DMS 273 (cell line): ENCODE measurements around the gene BAIAP2L1.
A peak's percentile ranks its signal among the peaks of the same experiment; 100 is the strongest.

Experiments
- DNase-seq: peaks from one replicate; lab custom pipeline; 2025; ENCODE audit not compliant: unreplicated experiment; lab: John Stamatoyannopoulos, UW

BAIAP2L1 gene

DNA sequence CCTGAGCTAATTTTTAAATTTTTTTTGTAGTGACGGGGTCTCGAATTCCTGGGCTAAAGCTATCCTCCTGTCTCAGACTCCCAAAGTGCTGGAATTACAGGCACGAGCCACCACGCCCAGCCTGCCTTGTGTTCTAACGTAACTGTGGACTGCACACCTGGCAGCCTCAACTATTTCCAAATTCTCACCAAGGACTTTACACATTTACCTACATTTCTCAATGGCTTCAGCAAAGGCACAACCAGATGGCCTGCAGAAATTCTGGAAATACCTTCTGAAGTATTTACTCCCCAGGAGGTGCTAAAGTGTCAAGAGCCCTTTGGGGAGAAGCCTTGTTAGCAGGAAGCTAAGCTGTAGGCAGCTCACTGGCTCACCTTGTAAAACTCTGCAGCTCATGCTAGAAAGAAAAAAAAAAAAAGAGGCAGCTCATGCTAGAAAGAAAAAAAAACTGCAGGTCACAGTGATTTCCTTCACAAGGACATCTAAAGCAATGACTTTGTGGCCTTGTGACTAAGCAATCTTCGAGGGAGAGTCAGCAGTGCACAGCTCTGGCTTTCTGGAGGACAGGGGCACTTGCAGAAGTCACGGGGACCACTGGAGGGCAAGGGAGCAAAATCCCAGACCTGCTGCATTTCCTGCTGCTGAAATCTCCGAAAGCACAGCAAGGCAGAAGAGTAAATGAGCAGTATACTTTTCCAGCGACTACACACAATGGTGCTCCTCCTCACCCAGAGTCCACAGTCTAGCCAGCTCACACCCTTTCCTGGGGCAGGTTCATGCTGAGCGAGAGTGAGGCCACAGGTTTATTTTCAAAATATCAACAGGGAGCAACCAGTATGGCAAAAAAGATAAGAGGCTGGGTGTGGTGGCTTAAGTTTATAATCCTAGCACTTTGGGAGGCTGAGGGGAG lies 40.4 kb downstream of the BAIAP2L1 start:
- DNase-seq = peak; percentile 15

DNA sequence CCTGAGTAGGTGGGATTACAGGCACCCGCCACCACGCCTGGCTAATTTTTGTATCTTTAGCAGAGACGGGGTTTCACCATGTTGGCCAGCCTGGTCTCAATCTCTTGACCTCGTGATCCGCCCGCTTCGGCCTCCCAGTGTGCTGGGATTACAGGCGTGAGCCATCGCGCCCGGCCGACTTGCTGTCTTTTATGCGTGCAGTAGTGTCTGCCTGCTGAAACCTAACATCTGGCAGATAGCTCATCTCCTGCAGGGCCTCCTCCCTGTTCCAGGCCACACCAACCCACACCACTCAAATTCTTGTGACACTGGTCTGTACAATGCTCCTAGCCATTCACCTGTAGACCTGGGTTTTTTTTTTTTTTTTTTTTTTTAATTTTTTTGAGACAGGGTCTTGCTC lies 41.5 kb downstream of the BAIAP2L1 start:
- DNase-seq = no peak

DNA sequence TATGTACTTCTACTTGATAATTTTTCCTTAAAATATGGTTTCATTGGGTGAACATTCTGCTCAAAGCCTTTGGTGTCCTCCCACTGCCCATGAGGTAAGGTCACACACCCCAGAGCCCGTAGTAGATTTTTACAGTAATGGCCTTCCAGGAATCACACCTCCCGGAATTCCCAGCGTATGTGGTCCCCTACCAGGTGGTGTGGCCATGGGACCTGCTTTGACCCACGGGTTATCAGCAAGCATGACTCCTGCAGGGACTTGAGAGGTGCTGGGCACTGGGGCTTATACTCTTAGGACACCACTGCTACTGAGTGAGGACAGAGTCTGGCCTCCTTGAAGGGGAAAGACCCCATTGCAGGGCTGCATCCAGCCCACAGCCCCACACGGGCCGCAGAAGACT lies 42.2 kb downstream of the BAIAP2L1 start:
- no peak for DNase-seq

DNA sequence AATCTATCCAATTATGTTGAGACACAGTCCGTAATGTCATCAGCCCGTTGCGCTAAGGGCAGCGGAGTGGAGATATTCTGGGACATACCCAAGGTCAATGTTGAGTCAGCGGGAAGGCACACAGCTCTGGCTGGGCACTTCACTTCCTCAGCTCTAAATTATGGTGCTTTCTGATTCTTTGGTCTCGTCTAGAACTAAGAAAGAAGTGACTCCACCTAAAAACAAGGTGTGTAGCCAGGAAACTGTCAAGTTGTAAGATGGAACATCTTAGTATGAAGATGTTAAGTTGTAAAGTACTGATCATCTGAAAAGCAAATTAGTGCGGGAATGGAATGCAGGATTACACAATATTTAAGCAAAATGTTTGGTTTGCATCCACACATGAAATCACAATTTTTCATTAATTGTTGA lies 43.1 kb downstream of the BAIAP2L1 start:
- DNase-seq = no peak

DNA sequence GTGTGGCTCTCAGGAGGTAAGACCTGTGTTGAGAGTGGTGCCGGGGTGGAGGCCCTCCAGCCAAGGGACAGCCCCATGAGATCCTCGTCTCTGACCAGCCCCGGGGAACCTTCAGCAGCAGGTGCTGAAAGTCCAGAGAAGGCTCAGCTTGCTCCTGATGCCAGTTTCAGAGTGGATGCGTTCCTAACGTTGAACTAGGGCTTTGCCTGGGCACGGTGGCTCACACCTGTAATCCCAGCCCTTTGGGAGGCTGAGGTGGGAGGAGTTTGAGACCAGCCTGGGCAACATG lies 45.7 kb downstream of the BAIAP2L1 start:
- DNase-seq = no peak

DNA sequence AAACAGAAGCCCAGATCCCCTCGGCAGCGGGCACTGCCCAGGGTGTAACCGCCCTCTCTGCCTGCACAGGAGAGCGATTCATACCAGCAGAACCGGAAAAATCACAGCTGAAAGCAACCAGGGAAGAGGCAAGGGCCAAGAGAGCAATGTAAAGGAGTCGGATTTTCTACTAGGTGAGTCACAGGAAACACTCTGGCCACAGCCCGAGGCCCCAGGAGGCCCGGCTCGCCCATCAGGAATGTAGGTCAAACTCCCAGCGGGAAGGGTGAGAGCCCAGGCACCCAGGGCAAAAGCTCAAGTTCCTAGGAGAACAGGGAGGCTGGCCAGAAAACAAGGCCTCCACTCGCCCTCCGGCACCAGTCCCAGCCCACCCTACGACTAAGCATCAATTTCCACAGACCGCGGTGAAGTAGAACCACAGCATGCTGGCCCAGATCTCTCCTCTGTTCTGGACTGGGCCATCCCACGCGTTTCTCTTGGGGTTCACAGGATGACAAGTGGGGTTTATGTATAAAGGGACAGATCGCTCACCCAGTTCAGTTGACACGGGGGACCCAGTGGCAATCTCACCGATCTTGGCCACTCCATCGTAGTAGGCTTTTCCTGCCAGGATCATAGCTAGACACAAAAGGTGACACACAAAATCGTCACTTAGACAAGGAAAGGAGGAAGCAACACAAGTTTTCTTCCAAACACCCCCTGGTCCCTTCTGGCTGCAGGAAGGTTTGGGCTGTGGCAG lies 46.2 kb downstream of the BAIAP2L1 start:
- no peak for DNase-seq

DNA sequence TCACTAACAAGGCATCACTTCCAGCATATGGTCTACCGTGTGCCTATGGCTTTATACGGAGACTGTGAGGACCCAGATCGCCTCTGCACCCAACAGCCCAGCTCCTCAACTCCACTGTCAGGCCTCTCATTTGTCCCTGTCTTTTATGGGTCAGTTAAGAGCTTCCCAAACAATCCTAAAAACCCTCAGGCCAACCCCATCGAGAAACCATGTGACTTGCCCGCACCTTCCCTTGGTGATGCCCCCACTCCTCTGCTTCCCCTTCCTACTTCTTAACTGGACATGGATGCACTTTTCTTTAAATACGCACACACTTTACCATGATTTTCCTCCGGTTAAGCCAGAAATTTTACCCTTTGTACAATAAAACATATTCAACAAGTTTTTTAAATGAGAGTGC lies 46.8 kb downstream of the BAIAP2L1 start:
- no peak for DNase-seq

DNA sequence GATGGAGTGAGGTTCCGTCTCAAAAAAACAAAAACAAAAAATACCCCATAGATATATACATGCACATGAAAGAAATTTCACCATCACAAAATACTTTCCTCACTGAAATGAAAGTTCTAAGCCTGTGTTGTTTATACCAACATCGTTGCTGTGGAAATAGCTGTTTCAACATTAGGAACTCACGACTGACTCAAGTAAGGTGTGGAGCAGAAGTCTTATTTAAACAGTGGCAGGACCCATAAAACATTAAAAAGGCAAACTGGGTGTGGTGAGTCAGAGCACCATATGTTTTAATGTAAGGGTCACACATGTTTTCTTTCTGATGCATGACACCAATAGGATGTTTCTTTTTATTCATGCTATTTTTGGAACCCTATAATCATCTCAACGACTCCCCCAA lies 48.3 kb downstream of the BAIAP2L1 start:
- DNase-seq = peak; percentile 64

DNA sequence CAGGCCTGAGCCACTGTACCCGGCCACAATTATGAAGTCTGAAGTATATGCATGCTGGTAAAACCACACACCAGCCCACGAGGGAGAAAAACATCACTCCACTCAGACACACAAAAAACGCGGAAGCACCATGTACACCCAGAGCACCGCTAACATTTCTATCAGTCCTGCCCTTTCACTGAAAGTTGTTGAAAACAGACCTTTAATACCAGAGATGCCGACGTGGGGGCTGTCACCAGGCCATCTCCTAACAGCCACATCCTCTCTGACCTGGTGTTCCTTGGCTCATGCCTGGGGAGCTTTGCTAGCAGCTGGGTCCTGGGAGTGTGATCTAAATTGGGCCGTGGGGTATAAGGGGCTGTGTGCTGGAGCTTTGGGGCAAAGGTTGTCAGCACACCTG lies 49.8 kb downstream of the BAIAP2L1 start:
- no peak for DNase-seq

DNA sequence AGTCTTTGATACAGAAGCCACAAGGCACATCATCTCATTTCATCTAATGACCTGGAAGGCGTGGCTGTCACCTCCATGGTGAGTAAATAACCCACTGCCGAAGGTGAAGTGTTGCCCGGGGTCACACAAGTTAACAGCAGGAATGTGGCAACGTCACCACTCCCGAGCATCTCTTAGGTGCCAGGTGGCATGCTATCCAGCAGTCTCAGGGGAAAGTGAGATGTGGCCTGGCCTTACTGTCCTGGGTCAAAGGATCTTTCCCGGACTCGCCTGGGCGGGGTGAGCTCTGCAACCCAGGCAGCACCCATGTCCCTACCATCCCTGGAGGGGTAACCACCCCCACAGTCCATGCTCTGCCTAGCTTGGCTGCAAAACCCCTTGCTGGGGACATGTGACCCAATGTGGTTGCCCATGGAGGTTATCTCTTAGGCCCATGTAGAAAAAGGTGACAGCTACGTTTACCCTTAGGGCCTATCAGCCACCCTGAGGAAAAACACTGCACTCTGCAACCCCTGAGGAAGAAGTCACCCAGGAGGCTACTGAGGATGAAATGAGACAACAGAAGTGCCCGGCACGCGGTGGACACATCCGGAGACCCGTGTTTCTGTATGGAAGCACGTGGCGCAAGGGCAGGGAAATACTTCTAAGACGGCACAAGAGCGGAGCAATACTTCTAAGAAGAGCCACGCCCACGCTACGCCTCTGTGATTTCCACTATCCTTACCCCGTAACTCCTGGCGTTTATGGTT lies 52.0 kb downstream of the BAIAP2L1 start:
- DNase-seq = no peak

DNA sequence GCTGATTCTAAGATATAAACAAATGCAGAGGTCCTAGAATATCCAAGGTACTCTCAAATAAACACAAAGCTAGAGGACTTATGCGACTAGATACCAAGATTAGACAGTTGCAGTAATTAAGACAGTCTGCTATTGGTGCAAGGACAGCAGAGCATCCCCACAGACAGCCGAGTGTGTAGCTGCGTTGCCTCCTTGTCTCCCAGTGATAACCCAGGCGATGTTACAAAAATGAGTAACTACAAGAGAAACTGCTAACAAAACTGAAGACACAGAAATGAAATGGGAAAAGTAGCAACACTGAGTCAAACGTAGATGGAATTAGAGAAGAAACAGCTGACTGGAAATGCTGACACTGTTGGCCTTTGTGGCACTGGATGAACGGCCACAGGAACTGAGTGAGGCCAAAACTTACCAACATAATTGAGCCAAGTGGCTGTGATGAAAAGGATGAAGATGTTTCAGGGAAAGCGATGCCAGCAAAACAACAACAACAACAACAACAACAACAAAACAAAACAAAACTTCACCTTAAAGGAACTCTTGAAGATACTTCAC lies 54.3 kb downstream of the BAIAP2L1 start:
- DNase-seq = no peak

DNA sequence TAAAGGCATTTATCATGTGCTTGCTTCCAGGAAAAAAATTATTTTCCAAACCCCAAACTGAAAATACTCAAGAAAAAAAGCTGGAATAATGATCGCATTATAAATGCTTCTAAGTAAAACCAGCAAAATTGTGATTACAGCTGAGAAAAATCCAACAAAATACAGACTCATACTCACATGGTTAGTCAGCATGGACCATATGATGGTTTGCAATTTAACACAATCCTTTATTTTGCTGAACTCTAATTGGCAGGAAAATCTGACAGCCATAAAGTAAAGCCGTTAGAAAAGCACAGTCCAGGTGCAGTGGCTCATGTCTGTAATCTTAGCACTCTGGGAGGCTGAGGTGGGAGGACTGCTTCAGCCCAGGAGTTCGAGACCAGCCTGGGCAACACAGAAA lies 59.8 kb downstream of the BAIAP2L1 start:
- DNase-seq = no peak

DNA sequence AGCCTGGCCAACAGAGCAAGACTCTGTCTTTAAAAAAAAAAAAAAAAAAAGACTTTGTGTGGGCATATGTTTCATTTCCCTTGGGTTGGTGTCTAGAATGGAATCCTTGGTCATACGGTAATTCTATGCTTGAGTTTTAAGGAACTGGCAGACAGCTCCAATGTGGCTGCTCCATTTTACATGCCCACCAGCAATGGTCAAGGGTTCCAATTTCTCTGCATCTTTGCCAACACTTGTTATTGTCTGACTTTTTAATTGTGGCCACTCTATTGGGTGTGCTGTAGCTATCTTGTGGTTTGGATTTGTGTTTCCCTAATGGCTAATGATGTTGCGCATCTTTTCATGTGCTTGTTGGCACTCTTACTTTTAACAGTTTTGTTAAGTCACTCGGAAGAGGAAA lies 61.8 kb downstream of the BAIAP2L1 start:
- no peak for DNase-seq

DNA sequence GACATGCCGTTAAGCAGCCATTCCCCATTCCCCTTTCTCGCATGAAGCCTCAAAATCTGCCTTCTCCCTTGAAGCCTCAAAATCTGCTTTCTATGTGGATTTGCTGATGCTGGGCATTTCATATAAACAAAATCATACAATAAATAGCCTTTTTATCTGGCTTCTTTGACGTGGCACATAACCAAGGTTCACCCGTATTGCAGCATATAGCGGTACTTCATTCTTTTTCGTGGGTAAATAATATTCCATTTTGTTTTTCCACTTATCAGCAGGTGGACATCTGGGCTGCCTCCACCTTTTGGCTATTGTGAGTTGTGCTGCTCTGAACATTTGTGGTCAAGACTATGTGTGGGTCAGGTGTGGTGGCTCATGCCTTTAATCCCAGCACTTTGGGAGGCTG lies 62.4 kb downstream of the BAIAP2L1 start:
- DNase-seq = no peak

DNA sequence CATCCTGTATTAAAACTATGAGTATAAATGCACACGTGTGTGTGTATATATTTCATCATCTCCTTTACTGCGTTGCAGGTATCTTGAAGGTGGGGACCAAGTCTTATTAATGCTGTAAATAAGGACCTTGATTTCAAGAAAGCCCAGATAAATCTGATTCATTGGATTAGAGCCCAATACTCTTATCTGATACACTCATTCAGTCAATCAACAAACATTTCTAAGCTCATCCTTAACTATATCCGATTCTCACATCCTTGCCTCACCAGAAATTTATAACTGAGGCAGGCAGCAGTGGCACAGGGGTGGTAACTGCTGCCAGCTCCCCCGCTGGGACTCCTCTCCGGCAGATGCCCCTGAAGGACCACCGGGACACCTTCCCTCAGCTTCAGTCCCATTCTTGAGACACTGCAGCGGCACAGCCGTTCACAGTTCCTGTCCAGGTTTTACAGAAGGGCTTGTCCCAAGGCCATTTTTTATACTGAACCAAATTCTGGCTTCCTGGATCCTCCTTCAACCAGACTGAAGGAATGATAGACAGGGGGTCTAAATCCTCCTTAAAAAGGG lies 65.4 kb downstream of the BAIAP2L1 start:
- no peak for DNase-seq

DNA sequence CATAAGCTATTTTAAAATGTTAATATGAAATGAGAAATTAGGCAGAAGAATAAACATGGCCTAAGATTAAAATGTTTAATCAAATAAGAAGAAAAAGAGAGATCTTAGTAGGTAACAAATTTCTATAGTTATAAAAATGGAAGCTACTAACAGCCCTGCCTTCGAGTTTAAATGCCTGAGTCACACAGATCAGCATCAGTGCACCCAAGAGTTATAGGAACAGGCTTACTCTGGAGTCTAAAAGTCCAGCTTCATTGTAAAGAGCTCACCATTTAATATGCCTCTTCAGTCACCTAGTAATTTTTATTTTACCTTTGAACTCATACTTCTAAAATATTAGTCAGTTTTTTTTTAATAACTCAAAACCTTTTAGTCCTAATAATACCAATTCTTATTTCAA lies 66.8 kb downstream of the BAIAP2L1 start:
- DNase-seq = no peak

DNA sequence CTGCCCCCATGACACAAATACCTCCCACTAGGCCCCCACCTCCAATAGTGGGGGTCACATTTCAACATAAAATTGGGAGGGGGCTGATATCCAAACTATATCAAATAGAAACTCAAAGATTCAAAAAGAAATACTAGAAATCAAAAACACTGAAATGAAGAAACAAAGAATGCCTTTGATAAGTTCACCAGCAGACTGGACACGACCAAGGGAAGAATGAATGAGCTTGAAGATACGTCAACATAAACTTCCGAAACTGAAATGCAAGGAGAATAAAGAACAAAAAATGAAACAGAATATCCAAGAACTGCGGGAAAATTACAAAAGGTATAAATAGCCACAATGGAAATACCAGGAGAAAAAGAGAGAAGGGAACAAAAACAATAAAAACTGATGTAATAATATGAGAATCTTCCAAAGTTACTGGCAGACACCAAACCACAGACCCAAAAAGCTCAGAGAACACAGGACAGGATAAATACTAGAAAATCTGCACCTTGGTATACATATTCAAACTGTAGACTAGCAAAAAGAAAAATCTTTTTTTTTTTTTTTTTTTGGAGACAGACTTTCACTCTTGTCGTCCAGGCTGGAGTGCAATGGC lies 69.9 kb downstream of the BAIAP2L1 start:
- no peak for DNase-seq

DNA sequence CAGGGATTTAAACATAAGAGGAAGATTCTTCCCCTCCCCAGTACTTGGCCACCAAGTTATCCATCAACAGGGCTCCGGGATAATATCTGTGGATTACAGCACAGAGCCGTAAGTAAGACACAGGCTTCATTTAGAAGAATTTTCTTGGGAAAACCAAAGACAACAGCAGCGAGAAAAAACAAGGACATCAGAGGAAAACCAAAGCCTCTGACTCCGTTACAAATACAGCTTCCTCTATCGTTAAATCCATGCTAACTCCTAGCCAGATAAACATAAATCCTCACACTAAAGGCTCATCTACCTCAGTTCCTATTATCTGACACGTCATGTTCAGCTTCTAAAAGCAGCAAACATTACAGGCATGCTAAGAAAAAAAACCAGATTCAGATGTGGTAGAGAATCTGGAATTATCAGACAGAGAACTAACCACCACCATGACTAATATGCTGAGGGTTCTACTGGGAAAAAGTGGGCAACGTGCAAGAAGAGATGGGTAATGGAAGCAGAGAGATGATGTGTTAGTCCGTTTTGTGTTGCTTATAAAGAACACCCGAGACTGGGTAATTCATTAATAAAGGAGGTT lies 71.0 kb downstream of the BAIAP2L1 start:
- no peak for DNase-seq

DNA sequence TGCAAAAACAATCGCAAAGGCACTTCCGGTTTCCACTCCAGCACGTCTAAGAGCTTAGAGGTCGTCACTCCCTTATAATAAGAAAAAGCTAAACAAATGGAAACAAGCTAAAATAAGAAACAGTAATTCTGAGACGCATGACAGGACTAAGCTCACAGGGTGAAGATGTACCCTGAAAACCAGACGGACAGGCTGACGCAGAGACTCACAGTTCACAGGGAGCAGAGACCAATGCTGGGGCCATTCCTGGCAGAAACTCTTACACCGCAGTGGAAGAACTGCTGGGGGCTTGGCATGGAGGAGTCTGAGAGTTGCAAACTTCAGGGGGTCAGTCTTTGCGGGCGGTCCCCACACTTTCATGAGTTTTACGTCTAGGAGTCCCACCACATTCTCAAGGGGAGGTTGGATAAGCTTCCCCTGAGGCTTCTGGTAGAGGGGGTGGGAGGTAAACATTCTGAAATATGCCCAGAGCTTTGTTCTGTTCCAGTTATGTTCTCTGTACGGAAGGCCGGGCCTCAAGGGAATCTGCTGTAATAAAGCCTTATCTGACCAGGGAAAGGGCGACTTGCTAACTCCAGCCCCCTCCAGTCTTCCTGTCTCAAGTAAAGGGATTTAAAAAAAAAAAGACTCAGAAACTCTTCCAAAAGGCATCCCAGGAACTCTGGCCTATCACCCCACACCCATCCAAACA lies 71.6 kb downstream of the BAIAP2L1 start:
- DNase-seq = no peak

DNA sequence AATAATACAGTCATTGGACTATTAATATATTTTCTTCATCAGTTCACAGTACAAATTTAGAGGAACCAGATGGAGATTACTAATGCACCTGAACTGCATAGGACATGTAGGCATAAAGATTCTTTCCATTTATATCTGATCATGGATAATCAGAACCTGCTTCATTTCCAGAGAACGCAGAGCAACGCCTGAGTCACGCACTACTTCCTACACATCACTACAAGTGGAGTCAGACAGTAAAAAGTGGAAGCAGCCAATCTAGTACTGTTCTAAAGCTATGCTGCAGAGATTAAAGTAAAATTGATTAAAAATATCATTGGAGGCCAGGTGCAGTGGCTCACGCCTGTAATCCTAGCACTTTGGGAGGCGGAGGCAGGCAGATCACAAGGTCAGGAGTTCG lies 76.1 kb downstream of the BAIAP2L1 start:
- DNase-seq = no peak
